HK-2 (cell line): ENCODE measurements around the gene FAM240A.

Experiments used
- DNase-seq: peaks from one replicate; pipeline ENCODE4 v3.0.0-alpha.2; 2018; ENCODE audit not compliant: unreplicated experiment

Gene FAM240A

DNA sequence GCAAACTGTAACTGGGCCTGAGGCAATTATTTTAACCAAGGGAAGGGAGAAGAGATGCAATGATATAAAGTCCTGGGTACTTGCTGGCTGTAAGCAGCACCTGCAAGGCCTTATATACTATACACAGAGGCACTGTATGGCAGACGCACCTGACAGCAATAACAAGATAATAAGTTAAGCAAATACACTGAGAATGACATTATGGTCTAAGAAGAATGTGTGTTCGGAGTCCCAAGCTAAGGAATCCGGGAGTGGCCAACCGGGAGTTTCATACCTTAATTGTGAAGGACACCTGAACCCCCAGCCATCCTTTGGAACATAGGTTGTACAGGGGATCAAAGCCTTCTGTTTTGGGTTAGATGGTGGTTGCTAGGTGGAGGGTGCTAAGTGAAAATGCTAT is 13.7 kb downstream of the FAM240A start:
- DNase-seq: no peak

DNA sequence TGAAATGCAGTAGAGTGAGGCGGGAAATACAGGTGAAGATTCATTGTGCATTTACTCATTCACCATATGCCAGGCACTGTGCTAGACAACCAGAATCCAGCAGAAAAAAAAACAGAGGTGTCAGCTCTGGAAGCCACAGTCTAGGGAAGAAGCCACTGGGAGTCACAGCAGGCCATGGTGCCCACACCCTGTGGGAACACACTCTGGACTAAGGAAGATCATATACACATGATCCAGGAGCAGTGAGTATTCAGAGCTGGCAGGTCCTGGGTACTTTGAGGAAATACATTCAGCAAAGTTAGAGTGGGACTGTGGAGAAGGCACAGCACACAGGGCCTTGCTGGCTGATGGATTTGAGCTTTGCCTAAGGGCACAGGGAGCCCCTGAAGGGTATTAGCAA is 14.8 kb downstream of the FAM240A start:
- no peak for DNase-seq

DNA sequence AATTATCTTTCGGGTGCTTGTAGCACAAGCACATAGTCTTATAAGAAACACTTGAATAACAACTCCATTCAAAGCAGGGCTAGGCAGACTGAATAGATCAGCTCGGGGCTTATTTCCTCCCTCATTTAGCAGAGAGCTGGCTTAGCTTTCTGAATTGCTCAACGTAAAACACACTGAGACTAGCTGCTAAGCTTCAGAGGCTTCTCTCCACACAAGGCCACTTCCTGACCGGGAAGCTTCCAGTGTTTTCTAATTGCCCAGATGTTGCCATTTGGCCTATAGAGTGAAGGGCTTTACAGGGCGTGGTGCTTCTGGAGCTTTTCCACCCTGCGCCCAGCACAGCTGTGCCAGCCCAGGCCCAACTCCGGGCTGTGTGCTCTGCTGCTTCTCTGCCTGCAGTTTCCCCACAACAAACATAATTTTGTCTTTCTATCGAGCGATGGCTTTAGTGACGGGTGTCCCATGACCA is 16.6 kb downstream of the FAM240A start:
- no peak for DNase-seq

DNA sequence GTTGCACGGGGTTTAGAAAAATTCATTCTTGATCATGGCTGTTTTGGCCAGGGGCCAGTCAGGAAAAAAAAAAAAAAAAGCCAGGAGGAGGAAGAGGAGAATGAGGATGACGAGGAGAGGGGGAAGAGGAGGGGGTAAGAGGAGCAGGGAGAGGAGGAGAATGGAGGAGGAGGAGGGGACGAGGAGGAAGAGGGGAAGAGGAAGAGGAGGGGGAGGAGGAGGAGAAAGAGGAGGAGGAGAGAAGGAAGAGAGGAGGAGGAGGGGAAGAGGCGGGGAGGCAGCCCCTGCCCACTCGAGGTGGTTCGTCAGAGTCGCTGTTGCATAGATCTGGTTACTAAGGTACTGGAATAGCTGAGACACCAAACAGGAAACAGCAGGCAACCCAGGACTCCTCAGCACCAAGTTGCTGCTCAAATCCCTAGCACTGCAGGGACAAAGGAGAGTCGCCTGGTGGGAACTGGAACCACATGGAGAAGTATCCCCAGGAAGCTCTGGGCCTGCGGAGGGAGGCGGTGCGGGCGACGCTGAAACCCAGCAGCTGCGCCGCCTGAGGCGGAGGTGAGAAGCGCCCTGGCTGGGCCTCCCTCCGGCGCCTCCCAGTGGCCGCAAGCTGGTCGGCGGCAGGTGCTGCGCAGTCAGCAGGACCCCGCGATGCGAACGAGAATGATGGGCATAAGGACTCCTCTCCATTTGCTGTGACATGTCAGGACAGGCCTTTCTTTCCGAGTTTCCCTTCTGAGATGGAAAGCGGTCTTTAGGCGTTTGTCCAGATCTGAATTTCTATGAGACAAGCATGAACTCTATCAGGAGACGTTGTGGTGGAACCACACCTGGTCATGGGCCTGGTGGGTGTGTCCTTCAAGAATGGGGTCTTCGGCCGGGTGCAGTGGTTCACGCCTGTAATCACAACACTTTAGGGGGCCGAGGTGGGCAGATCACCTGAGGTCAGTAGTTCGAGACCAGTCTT is 17.5 kb downstream of the FAM240A start:
- peak; percentile 50 for DNase-seq

DNA sequence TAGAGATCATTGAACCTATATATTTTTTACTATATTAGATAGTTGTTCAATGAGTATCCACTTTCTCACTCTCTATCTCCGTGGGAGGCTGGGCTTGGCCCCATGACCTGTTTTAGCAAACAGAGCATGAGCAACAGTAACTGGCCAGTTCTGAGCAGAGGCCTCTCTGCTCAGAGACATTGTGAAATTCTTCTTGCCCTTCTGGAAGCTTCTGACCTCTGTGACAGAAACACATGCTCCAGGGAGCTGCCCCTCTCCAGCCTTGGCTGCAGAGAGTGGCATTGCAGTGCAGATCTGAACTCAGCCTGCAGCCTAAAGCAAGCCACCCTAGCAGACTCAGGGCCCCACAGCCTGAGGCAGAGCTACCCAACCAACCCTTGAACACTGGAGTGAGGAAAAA is 20.5 kb downstream of the FAM240A start:
- DNase-seq: no peak

DNA sequence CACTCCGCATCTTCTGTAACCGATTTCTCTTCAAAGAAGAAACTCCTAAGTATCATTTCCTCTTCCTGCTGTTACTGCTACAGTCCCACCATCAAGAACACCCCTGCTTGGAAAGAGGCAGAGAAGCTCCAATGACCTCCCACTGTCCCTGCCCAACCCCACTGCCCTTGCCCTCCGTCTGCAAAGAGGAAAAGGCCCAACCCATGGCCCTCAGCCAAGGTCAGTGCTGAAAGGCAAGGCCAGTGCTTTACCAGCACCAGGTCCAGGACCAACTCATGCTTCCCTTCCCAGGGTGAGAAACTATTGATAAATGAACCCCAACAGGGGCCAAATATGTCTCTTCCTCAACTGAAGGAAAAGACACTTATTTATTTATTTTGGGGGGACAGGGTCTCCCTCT is 22.5 kb downstream of the FAM240A start:
- no peak for DNase-seq

DNA sequence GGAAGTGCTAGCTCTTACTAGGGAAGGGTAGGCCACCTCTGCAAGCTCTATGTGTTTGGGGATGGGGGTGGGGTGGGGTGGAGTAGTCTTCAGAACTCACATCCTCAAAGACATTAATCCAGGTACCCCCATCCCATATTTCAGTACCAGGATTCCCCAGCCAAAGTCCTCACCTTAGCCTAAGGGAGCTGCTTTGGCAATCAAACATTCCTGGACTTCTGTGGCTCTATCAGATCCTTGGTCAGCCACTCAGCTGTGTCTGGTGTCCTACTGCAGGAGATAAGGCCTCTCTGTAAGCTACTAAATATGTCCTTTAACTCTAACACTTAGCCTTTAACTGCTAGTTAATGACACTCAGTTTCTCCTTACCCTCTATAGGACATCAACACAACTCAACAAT is 26.9 kb downstream of the FAM240A start:
- DNase-seq: no peak

DNA sequence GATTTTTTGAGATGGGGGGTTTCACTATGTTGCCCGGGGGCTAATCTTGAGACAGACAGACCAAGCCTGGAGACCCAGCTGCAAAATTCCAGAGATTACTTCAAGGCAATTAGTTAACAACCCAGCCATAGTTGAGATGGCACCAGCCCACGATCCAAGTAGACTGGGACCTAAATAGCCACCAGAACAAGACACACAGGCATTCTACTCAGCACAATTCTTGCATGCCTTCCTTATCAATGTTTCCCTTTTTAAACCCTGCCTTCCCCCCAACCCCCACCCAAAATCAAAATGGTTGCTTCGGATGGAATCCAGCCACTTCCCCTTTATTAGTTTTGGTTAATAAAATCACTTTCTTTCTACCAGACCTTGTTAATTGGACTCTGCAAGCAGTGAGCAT is 28.6 kb downstream of the FAM240A start:
- DNase-seq: no peak

DNA sequence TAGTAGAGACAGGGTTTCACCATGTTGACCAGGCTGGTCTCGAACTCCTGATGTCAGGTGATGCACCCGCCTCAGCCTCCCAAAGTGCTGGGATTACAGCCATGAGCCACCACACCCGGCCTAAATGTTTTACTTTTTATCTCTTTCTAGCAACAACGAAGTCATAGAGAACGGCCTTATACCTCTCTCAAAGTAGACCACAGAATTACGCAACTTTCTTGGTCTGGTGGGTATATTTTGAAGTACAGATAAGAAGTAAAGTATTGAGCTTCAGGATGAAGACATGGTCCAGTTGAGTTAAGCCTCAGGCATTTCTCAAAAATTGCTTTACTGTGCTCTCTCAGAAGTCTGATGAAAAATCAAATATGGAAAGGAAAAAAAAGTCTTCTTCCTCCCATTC is 30.6 kb downstream of the FAM240A start:
- DNase-seq: no peak

DNA sequence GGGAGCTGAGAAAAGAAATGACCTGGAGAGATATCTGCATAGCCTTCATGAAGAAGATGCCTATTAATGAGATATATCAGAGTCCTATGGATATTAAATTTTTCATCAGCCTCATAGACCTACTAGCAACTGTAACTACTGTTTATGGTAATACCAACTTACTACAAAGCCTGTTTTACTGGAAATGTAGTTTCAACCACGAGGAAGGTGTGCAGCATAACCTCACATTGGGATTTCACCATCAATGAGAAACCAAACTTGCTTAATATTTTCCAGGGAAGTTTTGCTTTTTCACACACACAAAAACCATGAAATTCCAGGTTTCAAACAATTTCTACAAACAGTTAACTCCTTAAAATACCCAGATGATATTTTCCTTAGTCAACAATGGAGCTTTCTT is 31.4 kb downstream of the FAM240A start:
- DNase-seq: no peak

DNA sequence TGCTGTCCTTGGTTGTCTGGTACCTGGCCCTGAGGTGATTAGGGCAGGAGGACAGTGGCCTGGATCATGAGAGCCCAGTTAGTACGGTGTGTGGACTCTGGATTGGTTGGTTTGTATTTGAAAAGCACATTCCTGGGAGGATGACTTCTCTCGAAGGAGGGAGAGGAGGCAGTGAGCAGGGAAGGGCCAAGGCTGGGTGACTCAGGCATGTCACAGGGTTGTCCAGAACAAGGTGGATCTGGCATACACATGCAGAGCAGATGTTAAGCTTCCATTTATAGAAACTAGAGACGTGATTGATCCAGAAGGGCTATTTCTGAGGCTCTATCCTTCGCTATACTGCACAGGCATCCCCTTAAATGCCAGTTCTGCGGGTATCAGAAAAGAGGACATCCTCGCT is 34.4 kb downstream of the FAM240A start:
- no peak for DNase-seq

DNA sequence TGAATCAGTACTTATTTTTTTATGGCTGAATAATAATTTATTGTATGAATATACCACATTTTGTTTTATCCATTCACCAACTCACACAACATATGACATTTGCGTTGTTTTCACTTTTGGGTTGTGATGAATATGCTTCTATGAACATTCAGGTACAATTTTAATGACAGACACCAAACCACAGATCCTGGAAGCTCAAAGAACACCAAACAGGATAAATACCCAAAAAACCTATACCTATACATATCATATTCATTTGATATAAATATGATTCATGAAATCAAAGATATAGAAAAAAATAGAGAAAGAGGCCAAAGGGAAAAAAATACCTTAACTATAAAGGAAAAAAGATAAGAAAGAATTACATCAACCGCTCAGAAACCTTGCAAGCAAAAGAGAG is 35.8 kb downstream of the FAM240A start:
- no peak for DNase-seq

DNA sequence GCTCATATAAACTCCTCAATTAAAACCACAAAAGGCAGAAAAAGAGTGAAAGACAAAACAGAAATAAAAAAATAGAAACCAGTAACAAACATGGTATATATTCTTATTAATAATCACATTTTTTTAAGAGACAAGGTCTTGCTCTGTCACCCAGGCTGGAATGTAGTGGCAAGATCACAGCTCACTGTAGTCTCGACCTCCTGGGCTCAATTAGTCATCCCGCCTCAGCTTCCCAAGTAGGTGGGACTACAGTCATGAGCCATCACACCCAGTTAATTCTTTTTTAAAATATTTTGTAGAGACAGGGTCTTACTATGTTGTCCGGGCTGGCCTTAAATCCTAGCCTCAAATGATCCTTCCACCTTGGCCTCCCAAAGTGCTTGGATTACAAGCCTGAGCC is 37.1 kb downstream of the FAM240A start:
- DNase-seq: no peak

DNA sequence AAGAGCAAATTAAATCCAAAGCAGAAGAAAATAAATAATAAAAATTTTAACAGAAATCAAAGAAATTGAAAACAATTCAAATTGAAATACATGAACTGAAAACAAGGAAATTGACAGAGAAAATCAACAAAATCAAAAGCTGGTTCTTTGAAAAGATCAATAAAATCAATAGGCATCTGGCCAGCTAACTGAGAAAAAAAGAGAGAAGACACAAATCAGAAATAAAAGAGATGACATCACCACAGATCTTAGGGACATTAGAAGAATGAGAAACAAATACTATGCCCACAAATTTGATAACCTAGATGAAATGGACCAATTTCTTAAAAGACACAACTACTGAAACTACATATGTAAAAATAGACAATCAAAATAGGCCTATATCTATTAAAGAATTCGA is 38.8 kb downstream of the FAM240A start:
- no peak for DNase-seq

DNA sequence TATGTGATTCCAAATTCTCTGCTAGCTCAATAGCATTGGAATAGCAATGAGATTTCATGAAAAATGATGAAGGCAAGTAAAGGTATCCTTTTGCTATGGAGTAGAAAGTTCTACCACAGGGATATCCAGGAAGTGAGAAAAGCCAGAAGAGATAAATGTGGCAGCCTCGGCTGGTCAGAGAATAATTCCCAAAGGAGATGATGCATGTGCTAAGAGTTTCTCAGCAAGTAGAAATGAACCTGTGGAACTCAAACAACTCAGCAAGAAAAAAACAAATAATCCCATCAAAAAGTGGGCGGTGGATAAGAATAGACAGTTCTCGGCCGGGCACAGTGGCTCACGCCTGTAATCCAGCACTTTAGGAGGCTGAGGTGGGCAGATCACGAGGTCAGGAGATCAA is 42.9 kb downstream of the FAM240A start:
- no peak for DNase-seq

DNA sequence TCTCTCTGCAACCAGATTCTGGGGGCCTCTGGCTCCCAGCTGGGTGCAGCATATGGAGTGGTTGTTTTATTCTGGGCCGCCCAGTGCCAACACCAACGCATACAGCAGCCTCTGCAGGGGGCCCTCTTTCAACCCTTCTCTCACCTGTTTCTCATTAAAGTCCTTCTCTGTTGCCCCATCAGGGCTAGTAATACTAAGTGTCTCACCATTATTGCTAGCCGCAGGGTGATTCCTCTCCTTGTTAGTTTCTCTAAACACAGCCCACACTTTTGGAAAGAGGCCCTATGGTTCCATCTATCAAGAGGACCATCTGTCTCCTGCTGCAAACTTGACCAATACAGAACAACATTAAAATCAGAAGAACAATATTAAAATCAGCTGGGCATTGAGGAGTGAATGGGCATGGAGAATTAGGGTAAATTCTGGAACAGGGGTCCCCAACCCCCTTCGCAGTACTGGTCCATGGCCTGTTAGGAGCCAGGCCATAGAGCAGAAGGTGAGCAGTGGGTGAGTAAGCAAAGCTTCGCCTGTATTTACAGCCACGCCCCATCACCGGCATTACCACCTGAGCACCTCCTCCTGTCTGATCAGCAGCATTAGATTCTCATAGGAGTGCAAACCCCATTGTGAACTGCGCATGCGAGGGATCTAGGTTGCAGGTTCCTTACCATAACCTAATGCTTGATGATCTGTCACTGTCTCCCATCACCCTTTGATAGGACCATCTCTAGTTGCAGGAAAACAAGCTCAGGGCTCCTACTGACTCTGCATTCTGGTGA is 44.6 kb downstream of the FAM240A start:
- DNase-seq: no peak

DNA sequence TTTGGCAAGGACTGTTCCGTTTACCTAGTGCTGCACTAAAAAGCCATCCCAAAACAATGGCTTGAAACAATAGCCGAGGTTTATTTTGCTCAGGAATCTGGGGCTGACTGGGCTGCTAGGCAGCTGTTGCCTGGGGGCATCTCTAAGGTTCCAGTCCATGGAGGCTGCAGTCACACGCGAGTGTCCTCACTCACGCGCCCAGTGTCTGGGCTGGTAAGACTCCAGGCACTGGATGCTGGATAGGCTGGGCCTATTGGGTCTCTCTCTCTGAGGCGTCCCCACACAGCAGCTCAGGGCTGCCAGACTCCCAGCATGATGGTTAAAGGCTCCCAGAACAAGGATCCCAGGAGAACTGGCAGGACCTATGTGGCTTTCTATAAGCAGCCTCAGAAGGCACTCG is 47.0 kb downstream of the FAM240A start:
- DNase-seq: no peak

DNA sequence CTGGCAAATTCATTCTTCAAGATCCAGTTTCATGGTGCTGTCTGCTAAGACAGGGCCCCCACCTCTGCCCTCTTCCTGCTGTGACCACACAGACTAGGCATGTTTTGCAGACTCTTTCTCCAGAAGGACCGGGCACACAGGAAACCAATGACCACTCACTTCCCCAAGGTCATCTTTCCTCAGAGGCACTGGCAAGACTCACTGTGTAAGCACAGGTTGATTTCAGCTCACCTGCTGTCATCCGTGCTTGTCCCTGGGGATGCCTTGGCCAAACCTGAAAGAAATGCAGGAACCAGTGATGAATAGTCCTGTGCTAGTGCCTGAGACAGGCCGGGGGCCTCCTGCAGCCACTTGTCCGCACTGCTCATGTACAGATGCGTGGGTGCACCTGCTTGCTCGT is 47.7 kb downstream of the FAM240A start:
- no peak for DNase-seq

DNA sequence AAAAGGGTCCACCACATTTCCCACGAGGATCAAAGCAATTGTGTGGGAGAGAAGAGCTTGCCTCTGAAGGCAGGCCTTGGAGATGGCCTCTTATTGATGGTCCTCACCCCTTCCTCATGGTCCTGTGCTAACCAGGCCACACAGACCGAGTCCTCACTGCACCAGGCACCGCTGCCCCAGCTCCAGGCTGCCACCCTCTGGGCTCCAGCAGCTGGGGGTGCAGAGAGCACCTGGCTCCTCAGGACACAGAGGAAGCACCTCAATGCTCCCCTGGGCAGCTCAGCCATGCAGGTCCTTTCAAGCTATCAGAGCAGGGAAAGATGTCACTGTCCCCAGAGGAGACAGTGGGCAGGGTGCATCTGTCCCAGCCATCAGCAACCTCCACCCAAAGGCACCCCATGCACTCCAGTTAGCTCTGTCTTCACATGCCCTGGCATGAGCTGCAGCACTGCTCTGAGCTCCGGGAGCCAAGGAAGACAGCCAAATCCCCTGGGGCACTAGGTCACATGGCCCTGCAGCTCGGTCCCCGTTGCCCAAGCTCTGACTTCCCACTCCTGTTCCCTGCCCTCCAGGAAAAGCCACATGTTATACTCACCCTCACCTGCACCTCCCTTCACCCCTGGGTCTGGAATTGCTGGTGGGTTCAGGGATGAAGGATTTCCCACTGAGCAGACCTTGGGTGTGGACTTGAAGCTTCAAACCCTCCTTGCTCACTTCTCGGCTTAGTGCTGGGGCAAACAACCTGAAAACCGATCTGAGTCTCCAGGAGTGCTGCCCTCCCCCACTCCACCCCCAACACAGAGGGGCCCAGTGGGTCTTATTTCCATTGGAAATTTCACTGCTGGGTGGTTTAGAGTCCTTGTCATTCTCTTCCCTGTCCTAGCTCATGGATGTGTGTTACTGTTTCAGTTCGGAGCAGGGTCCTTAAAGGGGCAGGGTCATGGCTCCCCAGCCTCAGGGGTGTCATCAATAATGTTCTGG is 48.5 kb downstream of the FAM240A start:
- DNase-seq: no peak

DNA sequence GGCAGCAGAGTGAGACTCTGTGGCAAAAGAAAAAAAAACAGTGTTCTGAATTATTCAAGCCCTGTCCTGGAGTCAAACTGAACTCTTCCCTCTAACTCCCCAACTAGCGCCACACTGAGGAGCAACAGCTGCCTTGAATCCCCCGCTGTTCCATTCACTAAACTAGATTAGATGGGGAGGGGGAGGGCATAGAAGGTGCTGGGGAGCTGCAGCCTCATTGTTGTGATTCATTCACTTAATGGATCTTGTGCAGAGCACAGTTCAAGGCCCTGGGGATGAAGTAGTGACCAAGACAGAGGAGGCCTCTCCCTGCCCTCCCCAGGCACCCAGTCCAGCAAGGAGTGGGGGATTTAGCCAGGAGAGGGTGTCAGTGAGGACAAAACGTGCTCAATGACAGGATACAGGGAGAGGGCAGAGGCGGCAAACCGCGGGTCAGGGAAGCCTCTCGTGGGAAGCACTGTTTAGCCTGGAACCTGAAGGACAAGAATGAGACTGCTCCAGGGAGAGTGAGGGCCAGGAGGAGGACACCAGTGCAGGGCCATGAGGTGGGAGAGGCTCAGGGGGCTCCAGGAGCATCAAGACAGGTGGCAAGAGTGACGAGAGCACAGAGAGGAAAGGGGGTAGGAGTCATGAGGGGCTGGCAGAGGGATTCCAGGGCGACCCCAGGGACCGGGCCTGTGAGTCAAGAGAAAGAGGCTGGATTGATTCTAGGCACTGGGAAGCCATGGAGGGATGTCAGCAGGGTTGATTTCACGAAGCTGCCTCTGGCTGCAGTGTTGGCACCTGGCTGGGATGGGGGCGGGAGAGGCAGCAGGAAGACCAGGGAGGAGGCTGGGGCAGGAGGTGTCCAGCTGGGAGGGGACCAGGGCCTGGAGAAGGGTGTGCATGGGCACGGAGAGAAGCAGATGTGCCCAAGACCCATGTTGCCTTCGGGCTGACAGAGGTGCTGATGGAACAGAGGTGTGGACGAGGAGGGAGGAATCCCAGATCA is 49.7 kb downstream of the FAM240A start:
- no peak for DNase-seq
